ENCODE measurements around the gene ORC5.

GRCh38 chr7:104150470-104150869, 57.3 kb downstream of the ORC5 start:
- TF ChIP-seq POLR2AphosphoS5 (IDR thresholded peaks at IDR 0.05; ENCODE audit: low read depth, low read length) (no peak), POLR2A (IDR thresholded peaks at IDR 0.05; ENCODE audit: low read depth, low read length) (no peak), SPI1 (IDR thresholded peaks at IDR 0.05; ENCODE audit: low read depth, low read length) (no peak), PAX5 (IDR thresholded peaks at IDR 0.05; ENCODE audit: insufficient read depth, low read length, severe bottlenecking) (no peak), TAF1 (IDR thresholded peaks at IDR 0.05; ENCODE audit: low read depth, low read length) (no peak), POU2F2 (IDR thresholded peaks at IDR 0.05; ENCODE audit: low read depth, low read length) (no peak)
